ENCODE results near the gene PUM1. TPM values are rescaled to one million over a fixed set of nuclear protein-coding genes. Genes with fewer than 3 reads are reported as not detected.

PUM1 gene
- total and polyA plus RNA-seq, 10 of the 15 experiments (the other 5 are each of a cell fraction or from before 2014, with no cell fraction given), result 21.4 to 75.3 (median 42.4) TPM

DNA sequence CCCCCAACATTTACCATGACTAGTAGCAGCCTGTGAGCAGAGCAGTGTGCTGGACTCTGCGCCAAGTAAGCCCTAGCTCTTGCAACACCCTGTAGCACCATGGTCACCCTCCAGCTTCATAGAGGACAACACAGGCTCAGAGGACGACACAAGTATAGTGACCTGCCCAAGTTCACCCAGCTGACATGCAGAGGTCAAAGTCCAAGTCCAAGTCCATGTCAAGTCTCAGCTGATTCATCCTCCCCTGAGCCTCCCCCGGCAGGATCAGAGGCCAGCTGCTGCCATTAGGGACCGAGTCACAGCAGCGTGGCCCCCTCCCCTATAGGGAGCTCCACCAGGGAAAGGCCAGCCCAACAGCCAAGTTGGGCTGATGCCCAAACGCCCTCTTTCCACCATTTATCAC lies 172.8 kb downstream of the PUM1 start:
- Histone ChIP-seq H2AFZ (ENCODE audit: control insufficient read depth, low read depth, low read length) (no peak overlapping the region), H3K36me3 (ENCODE audit: control insufficient read depth in 2 of 2, insufficient read depth in 2 of 2, low read length in 1 of 2) (no peaks in the 10 kb centered on the region), H3K27me3 (replicated peaks in 1 of 2; ENCODE audit: control insufficient read depth in 2 of 2, insufficient read depth in 2 of 2, low read length in 1 of 2) (no peaks in the 10 kb centered on the region; a peak in 3 of 4 replicates), H3K9ac (ENCODE audit: control insufficient read depth, insufficient read depth, low read length) (no peak overlapping the region), H3K4me1 (ENCODE audit: control insufficient read depth, insufficient read depth, low read length) (no peaks in the 10 kb centered on the region), H3K4me2 (ENCODE audit: control insufficient read depth, insufficient read depth) (no peak overlapping the region), H3K4me3 (no peak overlapping the region), H4K20me1 (ENCODE audit: control insufficient read depth, insufficient read depth) (no peaks in the 10 kb centered on the region; the same call in 1 of the 2 replicates), H3K27ac (ENCODE audit: control insufficient read depth, insufficient read depth) (no peak overlapping the region), H3K9me3 (replicated peaks; ENCODE audit: control insufficient read depth, insufficient read depth, low read length) (no peaks in the 10 kb centered on the region), H3K79me2 (ENCODE audit: control insufficient read depth, insufficient read depth, low read length) (no peaks in the 10 kb centered on the region)
- intact Hi-C loops (cut with micrococcal nuclease; ENCODE audit: unreplicated experiment), result no loop called here
- FAIRE-seq (no peak), DNase-seq (ENCODE audit: low read depth, low spot score) (no peak), ATAC-seq (no peak; the same call in 2 of the 3 replicates)
- SMC1A ChIA-PET (ENCODE audit: uncharacterized antibody, unreplicated experiment), result interaction anchor here (1.2 to 1.4 kb wide), 3 partner anchors 10 to 92 kb away, joined by 3 to 4 read pairs (median 3); no protein-coding TSS in a partner anchor
- in situ Hi-C loops (cut with MboI), result no loop called here
- WGBS (ENCODE audit: insufficient coverage, insufficient replicate concordance, low lambda C conversion rate, missing lambda C conversion rate), result 57% methylated on average over 6 of the region's 6 CpGs
- TF ChIP-seq, protein P1, sequence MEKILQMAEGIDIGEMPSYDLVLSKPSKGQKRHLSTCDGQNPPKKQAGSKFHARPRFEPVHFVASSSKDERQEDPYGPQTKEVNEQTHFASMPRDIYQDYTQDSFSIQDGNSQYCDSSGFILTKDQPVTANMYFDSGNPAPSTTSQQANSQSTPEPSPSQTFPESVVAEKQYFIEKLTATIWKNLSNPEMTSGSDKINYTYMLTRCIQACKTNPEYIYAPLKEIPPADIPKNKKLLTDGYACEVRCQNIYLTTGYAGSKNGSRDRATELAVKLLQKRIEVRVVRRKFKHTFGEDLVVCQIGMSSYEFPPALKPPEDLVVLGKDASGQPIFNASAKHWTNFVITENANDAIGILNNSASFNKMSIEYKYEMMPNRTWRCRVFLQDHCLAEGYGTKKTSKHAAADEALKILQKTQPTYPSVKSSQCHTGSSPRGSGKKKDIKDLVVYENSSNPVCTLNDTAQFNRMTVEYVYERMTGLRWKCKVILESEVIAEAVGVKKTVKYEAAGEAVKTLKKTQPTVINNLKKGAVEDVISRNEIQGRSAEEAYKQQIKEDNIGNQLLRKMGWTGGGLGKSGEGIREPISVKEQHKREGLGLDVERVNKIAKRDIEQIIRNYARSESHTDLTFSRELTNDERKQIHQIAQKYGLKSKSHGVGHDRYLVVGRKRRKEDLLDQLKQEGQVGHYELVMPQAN (conservative IDR thresholded peaks at IDR 0.05), result no peak
- TF ChIP-seq, protein P2, sequence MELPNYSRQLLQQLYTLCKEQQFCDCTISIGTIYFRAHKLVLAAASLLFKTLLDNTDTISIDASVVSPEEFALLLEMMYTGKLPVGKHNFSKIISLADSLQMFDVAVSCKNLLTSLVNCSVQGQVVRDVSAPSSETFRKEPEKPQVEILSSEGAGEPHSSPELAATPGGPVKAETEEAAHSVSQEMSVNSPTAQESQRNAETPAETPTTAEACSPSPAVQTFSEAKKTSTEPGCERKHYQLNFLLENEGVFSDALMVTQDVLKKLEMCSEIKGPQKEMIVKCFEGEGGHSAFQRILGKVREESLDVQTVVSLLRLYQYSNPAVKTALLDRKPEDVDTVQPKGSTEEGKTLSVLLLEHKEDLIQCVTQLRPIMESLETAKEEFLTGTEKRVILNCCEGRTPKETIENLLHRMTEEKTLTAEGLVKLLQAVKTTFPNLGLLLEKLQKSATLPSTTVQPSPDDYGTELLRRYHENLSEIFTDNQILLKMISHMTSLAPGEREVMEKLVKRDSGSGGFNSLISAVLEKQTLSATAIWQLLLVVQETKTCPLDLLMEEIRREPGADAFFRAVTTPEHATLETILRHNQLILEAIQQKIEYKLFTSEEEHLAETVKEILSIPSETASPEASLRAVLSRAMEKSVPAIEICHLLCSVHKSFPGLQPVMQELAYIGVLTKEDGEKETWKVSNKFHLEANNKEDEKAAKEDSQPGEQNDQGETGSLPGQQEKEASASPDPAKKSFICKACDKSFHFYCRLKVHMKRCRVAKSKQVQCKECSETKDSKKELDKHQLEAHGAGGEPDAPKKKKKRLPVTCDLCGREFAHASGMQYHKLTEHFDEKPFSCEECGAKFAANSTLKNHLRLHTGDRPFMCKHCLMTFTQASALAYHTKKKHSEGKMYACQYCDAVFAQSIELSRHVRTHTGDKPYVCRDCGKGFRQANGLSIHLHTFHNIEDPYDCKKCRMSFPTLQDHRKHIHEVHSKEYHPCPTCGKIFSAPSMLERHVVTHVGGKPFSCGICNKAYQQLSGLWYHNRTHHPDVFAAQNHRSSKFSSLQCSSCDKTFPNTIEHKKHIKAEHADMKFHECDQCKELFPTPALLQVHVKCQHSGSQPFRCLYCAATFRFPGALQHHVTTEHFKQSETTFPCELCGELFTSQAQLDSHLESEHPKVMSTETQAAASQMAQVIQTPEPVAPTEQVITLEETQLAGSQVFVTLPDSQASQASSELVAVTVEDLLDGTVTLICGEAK (IDR thresholded peaks at IDR 0.05; ENCODE audit: borderline replicate concordance), result no peak
- TF ChIP-seq, protein P3, sequence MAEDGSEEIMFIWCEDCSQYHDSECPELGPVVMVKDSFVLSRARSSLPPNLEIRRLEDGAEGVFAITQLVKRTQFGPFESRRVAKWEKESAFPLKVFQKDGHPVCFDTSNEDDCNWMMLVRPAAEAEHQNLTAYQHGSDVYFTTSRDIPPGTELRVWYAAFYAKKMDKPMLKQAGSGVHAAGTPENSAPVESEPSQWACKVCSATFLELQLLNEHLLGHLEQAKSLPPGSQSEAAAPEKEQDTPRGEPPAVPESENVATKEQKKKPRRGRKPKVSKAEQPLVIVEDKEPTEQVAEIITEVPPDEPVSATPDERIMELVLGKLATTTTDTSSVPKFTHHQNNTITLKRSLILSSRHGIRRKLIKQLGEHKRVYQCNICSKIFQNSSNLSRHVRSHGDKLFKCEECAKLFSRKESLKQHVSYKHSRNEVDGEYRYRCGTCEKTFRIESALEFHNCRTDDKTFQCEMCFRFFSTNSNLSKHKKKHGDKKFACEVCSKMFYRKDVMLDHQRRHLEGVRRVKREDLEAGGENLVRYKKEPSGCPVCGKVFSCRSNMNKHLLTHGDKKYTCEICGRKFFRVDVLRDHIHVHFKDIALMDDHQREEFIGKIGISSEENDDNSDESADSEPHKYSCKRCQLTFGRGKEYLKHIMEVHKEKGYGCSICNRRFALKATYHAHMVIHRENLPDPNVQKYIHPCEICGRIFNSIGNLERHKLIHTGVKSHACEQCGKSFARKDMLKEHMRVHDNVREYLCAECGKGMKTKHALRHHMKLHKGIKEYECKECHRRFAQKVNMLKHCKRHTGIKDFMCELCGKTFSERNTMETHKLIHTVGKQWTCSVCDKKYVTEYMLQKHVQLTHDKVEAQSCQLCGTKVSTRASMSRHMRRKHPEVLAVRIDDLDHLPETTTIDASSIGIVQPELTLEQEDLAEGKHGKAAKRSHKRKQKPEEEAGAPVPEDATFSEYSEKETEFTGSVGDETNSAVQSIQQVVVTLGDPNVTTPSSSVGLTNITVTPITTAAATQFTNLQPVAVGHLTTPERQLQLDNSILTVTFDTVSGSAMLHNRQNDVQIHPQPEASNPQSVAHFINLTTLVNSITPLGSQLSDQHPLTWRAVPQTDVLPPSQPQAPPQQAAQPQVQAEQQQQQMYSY (CRISPR knock-in tag; IDR thresholded peaks at IDR 0.05), result no peak
- no peak for TF ChIP-seq SIX5 (IDR thresholded peaks at IDR 0.05; ENCODE audit: low read depth, low read length, severe bottlenecking)
- no peak for TF ChIP-seq GATAD2B (conservative IDR thresholded peaks at IDR 0.05; ENCODE audit: low read depth)
- no peak for TF ChIP-seq RCOR1 (conservative IDR thresholded peaks at IDR 0.05; ENCODE audit: low read depth, low read length)
- TF ChIP-seq CREM (IDR thresholded peaks at IDR 0.05; ENCODE audit: low read depth), result no peak
- TF ChIP-seq CBX3 (IDR thresholded peaks at IDR 0.05; ENCODE audit: borderline replicate concordance, low read depth), result no peak
- POLR2A ChIA-PET, result interaction anchor here (0.9 kb wide), 1 partner anchor 11 kb away, joined by 3 read pairs; no protein-coding TSS in a partner anchor
- RAD21 ChIA-PET (ENCODE audit: unreplicated experiment), result interaction anchor here (0.8 kb wide), 1 partner anchor 91 kb away, joined by 4 read pairs; no protein-coding TSS in a partner anchor
- CTCF ChIA-PET, result interaction anchor here (1.0 to 2.0 kb wide), 3 partner anchors 18 to 114 kb away, joined by 3 to 6 read pairs (median 4); no protein-coding TSS in a partner anchor
- BruUV-seq (replicated peaks), result no TSS peak

Measured in GM12878 (cell line).